ENCODE data around the gene MGAT4D.
A peak's percentile ranks its signal among the peaks of the same experiment; 100 is the strongest.

The MGAT4D gene

GRCh38 chr4:140483445-140483844 lies 14.6 kb downstream of the MGAT4D start:
- Histone ChIP-seq H2BK120ac (ENCODE audit: low read depth, low read length) (no peak overlapping the region), H4K91ac (ENCODE audit: low read depth, low read length, poor library complexity) (no peak overlapping the region), H4K8ac (ENCODE audit: low read depth, low read length) (no peak overlapping the region), H2AFZ (ENCODE audit: low read length) (no peak overlapping the region), H3K23ac (ENCODE audit: low read depth, low read length, poor library complexity) (no peak overlapping the region), H3K36me3 (replicated peaks in 1 of 2; ENCODE audit: control insufficient read depth in 2 of 2, insufficient read depth in 2 of 2, low read length in 2 of 2) (no peaks in the 10 kb centered on the region), H2AK5ac (ENCODE audit: low read depth, low read length) (no peak overlapping the region), H3K14ac (ENCODE audit: low read length) (no peak overlapping the region), H3K4me1 (ENCODE audit: control insufficient read depth in 2 of 2, insufficient read depth in 1 of 2, low read depth in 1 of 2, low read length in 2 of 2) (peaks cover 0 to 2% of the 10 kb centered on the region in 2 donors), H3K9me3 (replicated peaks in 1 of 2; ENCODE audit: control insufficient read depth in 2 of 2, insufficient read depth in 1 of 2, low read depth in 1 of 2, low read length in 2 of 2) (peaks cover 0 to 4% of the 10 kb centered on the region in 2 donors), H3K27ac (replicated peaks; ENCODE audit: low read length) (no peak overlapping the region), H2BK15ac (ENCODE audit: low read length) (no peak overlapping the region), H3K18ac (ENCODE audit: low read length) (no peak overlapping the region), H3K79me1 (ENCODE audit: low read depth, low read length) (no peaks in the 10 kb centered on the region), H3K4me3 (ENCODE audit: low read length in 2 of 2) (no peak overlapping the region), H2BK5ac (ENCODE audit: low read length) (no peak overlapping the region), H3K27me3 (ENCODE audit: control insufficient read depth in 3 of 3, insufficient read depth in 3 of 3, low read depth in 1 of 3, low read length in 3 of 3) (peaks cover 0 to 3% (median 0%) of the 10 kb centered on the region in 3 experiments), H3K4ac (ENCODE audit: low read length) (no peak overlapping the region), H3K4me2 (ENCODE audit: insufficient read depth, low read length, poor library complexity, severe bottlenecking) (no peak overlapping the region), H2BK12ac (ENCODE audit: low read length) (no peak overlapping the region), H3K9ac (ENCODE audit: low read depth, low read length, poor library complexity) (no peak overlapping the region)
- no peak for DNase-seq (ENCODE audit: low spot score)
- no CpG with 5 or more reads among the region's 4 CpGs for WGBS, 2 donors (ENCODE audit: extremely low coverage in 2 of 2, insufficient read length in 2 of 2, insufficient replicate concordance in 1 of 2)

GRCh38 chr4:140472156-140472555 lies 25.9 kb downstream of the MGAT4D start:
- Histone ChIP-seq H3K9me3 (replicated peaks in 1 of 2; ENCODE audit: control insufficient read depth in 2 of 2, insufficient read depth in 1 of 2, low read depth in 1 of 2, low read length in 2 of 2) (no peaks in the 10 kb centered on the region), H2BK15ac (ENCODE audit: low read length) (no peak overlapping the region), H3K4me3 (ENCODE audit: low read length in 2 of 2) (no peak overlapping the region), H3K4ac (ENCODE audit: low read length) (no peak overlapping the region), H2BK120ac (ENCODE audit: low read depth, low read length) (no peak overlapping the region), H3K14ac (ENCODE audit: low read length) (no peak overlapping the region), H4K8ac (ENCODE audit: low read depth, low read length) (no peak overlapping the region), H3K4me1 (ENCODE audit: control insufficient read depth in 2 of 2, insufficient read depth in 1 of 2, low read depth in 1 of 2, low read length in 2 of 2) (peaks cover 0 to 6% of the 10 kb centered on the region in 2 donors), H2BK5ac (ENCODE audit: low read length) (no peak overlapping the region), H3K23ac (ENCODE audit: low read depth, low read length, poor library complexity) (no peak overlapping the region), H3K18ac (ENCODE audit: low read length) (no peak overlapping the region), H3K9ac (ENCODE audit: low read depth, low read length, poor library complexity) (no peak overlapping the region), H2AK5ac (ENCODE audit: low read depth, low read length) (no peak overlapping the region), H3K36me3 (replicated peaks in 1 of 2; ENCODE audit: control insufficient read depth in 2 of 2, insufficient read depth in 2 of 2, low read length in 2 of 2) (no peaks in the 10 kb centered on the region), H3K4me2 (ENCODE audit: insufficient read depth, low read length, poor library complexity, severe bottlenecking) (no peak overlapping the region), H3K27me3 (ENCODE audit: control insufficient read depth in 3 of 3, insufficient read depth in 3 of 3, low read depth in 1 of 3, low read length in 3 of 3) (peaks cover 0 to 51% (median 0%) of the 10 kb centered on the region in 3 experiments), H3K79me1 (ENCODE audit: low read depth, low read length) (no peaks in the 10 kb centered on the region), H2AFZ (ENCODE audit: low read length) (no peak overlapping the region), H2BK12ac (ENCODE audit: low read length) (no peak overlapping the region), H4K91ac (ENCODE audit: low read depth, low read length, poor library complexity) (no peak overlapping the region), H3K27ac (replicated peaks; ENCODE audit: low read length) (no peak overlapping the region)
- no CpG with 5 or more reads among the region's 2 CpGs for WGBS, 2 donors (ENCODE audit: extremely low coverage in 2 of 2, insufficient read length in 2 of 2, insufficient replicate concordance in 1 of 2)
- no peak for DNase-seq (ENCODE audit: low spot score)

GRCh38 chr4:140469791-140470733 lies 28.0 kb downstream of the MGAT4D start:
- Histone ChIP-seq H3K9ac (ENCODE audit: low read depth, low read length, poor library complexity) (no peak overlapping the region), H3K27me3 (ENCODE audit: control insufficient read depth in 3 of 3, insufficient read depth in 3 of 3, low read depth in 1 of 3, low read length in 3 of 3) (peaks cover 0 to 49% (median 0%) of the 10 kb centered on the region in 3 experiments), H3K4me3 (ENCODE audit: low read length in 2 of 2) (peak overlapping the region in 1 of 2 donors; percentile 45), H3K18ac (ENCODE audit: low read length) (peak overlapping the region; percentile 92), H3K36me3 (replicated peaks in 1 of 2; ENCODE audit: control insufficient read depth in 2 of 2, insufficient read depth in 2 of 2, low read length in 2 of 2) (no peaks in the 10 kb centered on the region), H2BK5ac (ENCODE audit: low read length) (no peak overlapping the region), H2AK5ac (ENCODE audit: low read depth, low read length) (no peak overlapping the region), H3K14ac (ENCODE audit: low read length) (no peak overlapping the region), H3K9me3 (replicated peaks in 1 of 2; ENCODE audit: control insufficient read depth in 2 of 2, insufficient read depth in 1 of 2, low read depth in 1 of 2, low read length in 2 of 2) (no peaks in the 10 kb centered on the region), H3K4me1 (ENCODE audit: control insufficient read depth in 2 of 2, insufficient read depth in 1 of 2, low read depth in 1 of 2, low read length in 2 of 2) (peaks cover 0 to 6% of the 10 kb centered on the region in 2 donors), H3K23ac (ENCODE audit: low read depth, low read length, poor library complexity) (no peak overlapping the region), H4K8ac (ENCODE audit: low read depth, low read length) (peak overlapping the region; percentile 94), H2BK12ac (ENCODE audit: low read length) (no peak overlapping the region), H3K4me2 (ENCODE audit: insufficient read depth, low read length, poor library complexity, severe bottlenecking) (no peak overlapping the region), H3K79me1 (ENCODE audit: low read depth, low read length) (no peaks in the 10 kb centered on the region), H2AFZ (ENCODE audit: low read length) (no peak overlapping the region), H3K27ac (replicated peaks; ENCODE audit: low read length) (no peak overlapping the region), H3K4ac (ENCODE audit: low read length) (peak overlapping the region; percentile 57), H2BK15ac (ENCODE audit: low read length) (no peak overlapping the region), H4K91ac (ENCODE audit: low read depth, low read length, poor library complexity) (no peak overlapping the region), H2BK120ac (ENCODE audit: low read depth, low read length) (no peak overlapping the region)
- no peak for DNase-seq (ENCODE audit: low spot score)
- no CpG with 5 or more reads among the region's 27 CpGs for WGBS, 2 donors (ENCODE audit: extremely low coverage in 2 of 2, insufficient read length in 2 of 2, insufficient replicate concordance in 1 of 2)

GRCh38 chr4:140466146-140466545 lies 31.9 kb downstream of the MGAT4D start:
- Histone ChIP-seq H2BK12ac (ENCODE audit: low read length) (no peak overlapping the region), H2AK5ac (ENCODE audit: low read depth, low read length) (no peak overlapping the region), H3K23ac (ENCODE audit: low read depth, low read length, poor library complexity) (no peak overlapping the region), H3K18ac (ENCODE audit: low read length) (no peak overlapping the region), H3K4me1 (ENCODE audit: control insufficient read depth in 2 of 2, insufficient read depth in 1 of 2, low read depth in 1 of 2, low read length in 2 of 2) (peaks cover 0 to 6% of the 10 kb centered on the region in 2 donors), H3K79me1 (ENCODE audit: low read depth, low read length) (no peaks in the 10 kb centered on the region), H3K4me3 (ENCODE audit: low read length in 2 of 2) (no peak overlapping the region), H2BK120ac (ENCODE audit: low read depth, low read length) (no peak overlapping the region), H3K4me2 (ENCODE audit: insufficient read depth, low read length, poor library complexity, severe bottlenecking) (no peak overlapping the region), H3K27me3 (ENCODE audit: control insufficient read depth in 3 of 3, insufficient read depth in 3 of 3, low read depth in 1 of 3, low read length in 3 of 3) (peaks cover 0 to 50% (median 0%) of the 10 kb centered on the region in 3 experiments), H2BK15ac (ENCODE audit: low read length) (no peak overlapping the region), H4K91ac (ENCODE audit: low read depth, low read length, poor library complexity) (no peak overlapping the region), H3K14ac (ENCODE audit: low read length) (no peak overlapping the region), H2AFZ (ENCODE audit: low read length) (no peak overlapping the region), H3K9me3 (replicated peaks in 1 of 2; ENCODE audit: control insufficient read depth in 2 of 2, insufficient read depth in 1 of 2, low read depth in 1 of 2, low read length in 2 of 2) (no peaks in the 10 kb centered on the region), H2BK5ac (ENCODE audit: low read length) (no peak overlapping the region), H4K8ac (ENCODE audit: low read depth, low read length) (no peak overlapping the region), H3K9ac (ENCODE audit: low read depth, low read length, poor library complexity) (no peak overlapping the region), H3K27ac (replicated peaks; ENCODE audit: low read length) (no peak overlapping the region), H3K36me3 (replicated peaks in 1 of 2; ENCODE audit: control insufficient read depth in 2 of 2, insufficient read depth in 2 of 2, low read length in 2 of 2) (no peaks in the 10 kb centered on the region), H3K4ac (ENCODE audit: low read length) (no peak overlapping the region)
- WGBS, 2 donors (ENCODE audit: extremely low coverage in 2 of 2, insufficient read length in 2 of 2, insufficient replicate concordance in 1 of 2): no CpG with 5 or more reads among the region's 1 CpG
- DNase-seq (ENCODE audit: low spot score): no peak
